EH (cell line): ENCODE data around the gene PPIE.

Source experiments
- DNase-seq: peaks from one replicate; pipeline ENCODE4 v3.0.0-alpha.2; 2015; ENCODE audit warnings: low read depth

The PPIE gene

GRCh38 chr1:39720094-39720999 lies 18.3 kb upstream of the PPIE start:
- DNase-seq: peak; percentile 70

- DNase-seq: no peak
Observed at GRCh38 chr1:39721664-39722063, 17.0 kb upstream of the PPIE start.

DNA sequence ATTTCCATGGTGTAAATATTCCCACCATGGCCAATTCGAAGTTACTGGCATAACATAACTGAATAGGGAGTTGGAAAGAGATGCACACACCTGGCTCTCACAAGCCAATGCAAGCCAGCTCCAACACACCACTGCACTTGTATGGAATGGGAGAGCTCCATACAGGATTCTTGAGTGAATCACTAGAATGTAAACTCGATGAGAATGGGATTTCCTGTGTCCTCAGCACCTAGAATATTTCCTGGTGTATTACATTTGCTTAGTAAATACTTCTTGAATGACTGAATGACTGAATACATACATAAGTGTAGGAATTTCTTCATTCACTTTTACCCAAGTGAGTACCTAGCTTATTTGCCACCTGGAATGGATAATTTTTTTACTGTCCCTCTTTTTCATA lies 16.2 kb upstream of the PPIE start:
- peak; percentile 32 for DNase-seq

- DNase-seq: no peak
Observed at GRCh38 chr1:39726600-39726999, 12.1 kb upstream of the PPIE start.

DNA sequence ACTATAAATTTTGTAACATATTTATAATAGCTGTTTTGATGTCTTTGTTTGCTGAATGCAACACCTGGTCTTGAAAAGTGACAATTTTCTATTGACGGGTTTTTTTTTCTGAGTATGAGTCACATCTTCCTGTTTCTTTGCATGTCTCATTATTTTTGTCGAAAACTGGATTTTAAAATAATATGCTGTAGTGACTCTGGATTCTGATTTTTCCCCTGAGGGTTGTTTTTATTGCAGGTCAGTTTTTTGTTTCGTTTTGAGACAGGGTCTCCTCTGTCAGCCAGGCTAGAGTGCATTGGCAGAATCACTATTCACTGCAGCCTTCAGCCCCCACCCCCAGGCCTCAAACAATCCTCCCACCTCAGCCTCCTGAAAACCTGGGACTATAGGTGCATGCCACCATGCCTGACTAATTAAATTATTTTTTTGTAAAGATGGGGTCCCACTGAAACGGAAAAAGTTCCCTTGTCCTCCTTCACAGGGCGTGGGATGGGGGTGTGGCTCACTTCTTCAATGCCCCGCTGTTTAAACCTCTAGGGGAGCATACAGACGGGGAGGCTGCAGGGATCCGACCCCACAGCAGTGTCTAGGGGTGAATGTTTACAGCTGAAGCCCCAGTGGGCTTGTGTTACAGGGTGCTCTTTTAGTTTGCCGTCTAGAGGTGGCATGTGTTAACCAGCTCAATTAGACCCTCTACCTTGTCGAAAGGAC lies 11.3 kb upstream of the PPIE start:
- DNase-seq: no peak

- no peak for DNase-seq
Observed at GRCh38 chr1:39727932-39728317, 10.8 kb upstream of the PPIE start.

- no peak for DNase-seq
Observed at GRCh38 chr1:39729030-39729429, 9.7 kb upstream of the PPIE start.

GRCh38 chr1:39729842-39730241 lies 8.8 kb upstream of the PPIE start:
- DNase-seq: no peak

DNA sequence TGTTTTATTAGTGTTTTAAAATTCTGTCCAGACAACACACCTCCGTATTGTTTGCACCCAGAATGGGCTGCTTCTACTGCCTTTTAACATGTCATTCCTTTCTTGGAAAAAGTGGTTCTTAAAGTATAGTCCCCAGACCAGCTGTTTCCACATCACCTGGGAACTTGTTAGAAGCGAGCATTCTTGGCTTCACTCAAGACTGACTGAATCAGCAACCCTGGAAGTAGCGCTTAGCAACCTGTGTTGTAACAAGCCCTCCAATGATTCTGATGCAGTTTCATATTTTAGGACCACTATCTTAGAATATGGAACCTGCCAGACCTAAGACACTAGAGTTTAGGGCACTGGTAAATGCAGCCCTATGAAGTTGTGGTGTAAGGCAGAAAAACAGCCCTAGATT lies 6.0 kb upstream of the PPIE start:
- DNase-seq: no peak

- no peak for DNase-seq
Observed at GRCh38 chr1:39733161-39733560, 5.5 kb upstream of the PPIE start.

- DNase-seq: no peak
Observed at GRCh38 chr1:39735731-39736130, 3.0 kb upstream of the PPIE start.

DNA sequence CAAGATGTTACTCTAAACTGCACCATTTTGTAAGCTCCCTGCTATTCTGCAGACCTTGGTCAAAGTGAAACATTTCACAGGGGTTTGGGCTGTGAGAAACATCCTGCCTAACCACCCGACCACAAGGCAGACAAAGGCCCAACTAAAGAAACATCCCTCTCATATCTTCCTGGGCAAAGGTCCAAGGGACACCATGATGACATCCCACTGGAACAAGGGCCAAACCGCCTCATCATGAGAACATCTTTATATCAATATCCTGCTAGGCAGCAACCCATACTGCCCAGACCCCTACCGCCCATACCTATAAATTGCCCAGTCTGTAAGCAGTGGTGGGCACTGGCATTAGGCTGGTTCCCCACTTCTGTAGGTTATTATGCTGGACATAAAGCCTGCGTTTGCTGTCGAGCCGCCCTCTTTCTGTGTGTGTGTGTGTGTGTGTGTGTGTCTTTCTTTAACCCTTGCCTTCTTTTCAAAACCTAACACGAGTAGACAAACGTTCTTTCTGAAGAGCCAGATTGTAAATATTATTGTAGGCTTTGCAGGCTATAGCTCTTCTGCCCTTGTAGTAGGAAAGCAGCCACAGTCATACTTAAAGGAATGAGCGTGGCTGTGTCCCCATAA lies 1.0 kb upstream of the PPIE start:
- DNase-seq: peak; percentile 84

- DNase-seq: no peak
Observed at GRCh38 chr1:39745016-39745670, 6.5 kb downstream of the PPIE start.

DNA sequence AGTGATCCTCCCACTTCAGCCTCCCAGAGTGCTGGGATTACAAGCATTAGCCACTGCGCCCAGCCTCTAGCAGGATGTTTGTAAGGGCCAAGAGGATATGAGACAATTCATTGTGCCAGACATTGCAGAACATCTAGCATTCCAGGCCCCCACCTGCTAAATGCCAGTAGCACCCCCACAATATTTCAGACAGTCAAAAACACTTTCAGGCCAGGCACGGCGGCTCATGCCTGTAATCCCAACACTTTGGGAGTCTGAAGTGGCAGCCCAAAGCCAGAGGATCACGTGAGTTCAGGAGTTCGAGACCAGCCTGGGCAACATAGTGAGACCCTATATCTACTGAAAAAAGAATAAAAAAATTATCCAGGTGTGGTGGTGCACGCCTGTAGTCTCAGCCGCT lies 12.9 kb downstream of the PPIE start:
- no peak for DNase-seq

DNA sequence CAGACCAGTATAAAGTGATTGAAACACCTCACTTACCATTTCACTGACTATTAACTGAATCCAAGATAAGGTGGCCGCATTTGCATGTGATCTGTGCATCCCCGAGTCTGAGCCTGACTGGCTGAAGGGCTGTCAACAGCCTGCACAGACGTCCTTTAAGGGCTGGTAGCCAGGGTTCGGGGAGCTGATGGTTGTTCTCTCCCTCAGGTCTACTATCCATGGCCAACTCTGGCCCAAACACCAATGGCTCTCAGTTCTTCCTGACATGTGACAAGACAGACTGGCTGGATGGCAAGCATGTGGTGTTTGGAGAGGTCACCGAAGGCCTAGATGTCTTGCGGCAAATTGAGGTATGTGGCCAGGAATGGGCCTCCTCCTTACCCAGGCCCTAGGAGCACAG lies 14.0 kb downstream of the PPIE start:
- no peak for DNase-seq

GRCh38 chr1:39753132-39754025 lies 14.7 kb downstream of the PPIE start:
- no peak for DNase-seq

DNA sequence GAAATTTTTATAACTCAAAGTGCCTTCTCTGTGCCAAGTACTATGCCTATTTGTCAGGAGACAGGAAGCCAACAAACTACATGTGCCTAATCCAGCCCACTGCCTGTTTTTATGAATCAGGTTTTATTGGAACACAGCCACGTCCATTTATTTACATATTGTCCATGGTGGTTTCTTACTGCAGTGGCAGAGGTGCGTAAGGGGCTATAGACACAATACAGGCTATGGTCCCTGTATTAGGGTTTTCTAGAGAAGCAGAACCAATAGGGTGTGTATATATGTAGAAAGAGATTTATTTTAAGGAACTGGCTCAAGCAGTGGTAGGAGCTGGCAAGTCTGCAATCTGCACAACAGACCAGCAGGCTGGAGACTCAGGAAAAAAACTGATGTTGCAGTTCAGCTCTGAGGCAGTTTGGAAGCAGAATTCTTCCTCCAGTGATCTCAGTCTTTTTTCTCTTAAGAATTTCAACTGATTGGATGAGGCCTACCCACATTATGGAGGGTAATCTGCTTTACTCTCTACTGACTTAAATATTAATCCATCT lies 15.4 kb downstream of the PPIE start:
- DNase-seq: no peak

- no peak for DNase-seq
Observed at GRCh38 chr1:39754906-39755504, 16.3 kb downstream of the PPIE start.

- DNase-seq: no peak
Observed at GRCh38 chr1:39755965-39756659, 17.4 kb downstream of the PPIE start.

GRCh38 chr1:39757501-39757900 lies 18.8 kb downstream of the PPIE start:
- no peak for DNase-seq
